ACHN (cell line): ENCODE results near the gene PEX5L.

Experiments used
- DNase-seq: peaks from one replicate; pipeline ENCODE4 v3.0.0-alpha.2; 2015
- in situ Hi-C: cut with HindIII; loops from 2 replicates; pipeline ENCODE4 v1.10.0; 2017; ENCODE audit warnings: low sequenced_read_pairs, low pct_ligation_motif_present, low pct_unique_long_range_greater_than_20kb

PEX5L gene

GRCh38 chr3:179933914-179934313 is 102.8 kb downstream of the PEX5L start:
- DNase-seq = no peak
- in situ Hi-C loops = no loop called here

- in situ Hi-C loops = no loop called here
- DNase-seq = no peak
Measured at GRCh38 chr3:179933080-179933479, 103.7 kb downstream of the PEX5L start.

GRCh38 chr3:179932674-179933073 is 104.1 kb downstream of the PEX5L start:
- DNase-seq = no peak
- in situ Hi-C loops = no loop called here

GRCh38 chr3:179929091-179929529 is 107.6 kb downstream of the PEX5L start:
- peak; percentile 45 for DNase-seq
- in situ Hi-C loops = no loop called here

GRCh38 chr3:179927191-179927590 is 109.5 kb downstream of the PEX5L start:
- in situ Hi-C loops = no loop called here
- no peak for DNase-seq

GRCh38 chr3:179921951-179922350 is 114.8 kb downstream of the PEX5L start:
- in situ Hi-C loops = no loop called here
- no peak for DNase-seq

GRCh38 chr3:179921500-179921899 is 115.2 kb downstream of the PEX5L start:
- DNase-seq = no peak

GRCh38 chr3:179907784-179908482 is 128.8 kb downstream of the PEX5L start:
- no peak for DNase-seq
- in situ Hi-C loops = no loop called here

More at GRCh38 chr3:179921500-179921899, 115.2 kb downstream of the PEX5L start:
- in situ Hi-C loops = no loop called here

- DNase-seq = no peak
- in situ Hi-C loops = no loop called here
Measured at GRCh38 chr3:179902061-179902460, 134.7 kb downstream of the PEX5L start.

GRCh38 chr3:179898024-179898423 is 138.7 kb downstream of the PEX5L start:
- in situ Hi-C loops = no loop called here
- DNase-seq = peak; percentile 33

GRCh38 chr3:179897231-179897630 is 139.5 kb downstream of the PEX5L start:
- no peak for DNase-seq
- in situ Hi-C loops = no loop called here

- DNase-seq = no peak
- in situ Hi-C loops = no loop called here
Measured at GRCh38 chr3:179896507-179896906, 140.2 kb downstream of the PEX5L start.

- in situ Hi-C loops = no loop called here
- DNase-seq = no peak
Measured at GRCh38 chr3:179895330-179895729, 141.4 kb downstream of the PEX5L start.

GRCh38 chr3:179887295-179887943 is 149.3 kb downstream of the PEX5L start:
- in situ Hi-C loops = no loop called here

GRCh38 chr3:179885950-179886349 is 150.8 kb downstream of the PEX5L start:
- no peak for DNase-seq
- in situ Hi-C loops = no loop called here

More at GRCh38 chr3:179887295-179887943, 149.3 kb downstream of the PEX5L start:
- DNase-seq = no peak

GRCh38 chr3:179884136-179884535 is 152.6 kb downstream of the PEX5L start:
- in situ Hi-C loops = no loop called here
- DNase-seq = no peak

GRCh38 chr3:179882292-179882691 is 154.4 kb downstream of the PEX5L start:
- DNase-seq = no peak
- in situ Hi-C loops = no loop called here

GRCh38 chr3:179881791-179882190 is 154.9 kb downstream of the PEX5L start:
- in situ Hi-C loops = no loop called here
- DNase-seq = no peak

- in situ Hi-C loops = no loop called here
- DNase-seq = no peak
Measured at GRCh38 chr3:179880868-179881267, 155.9 kb downstream of the PEX5L start.

- in situ Hi-C loops = no loop called here
- no peak for DNase-seq
Measured at GRCh38 chr3:179876440-179876839, 160.3 kb downstream of the PEX5L start.
